MM.1S (cell line): ENCODE data around the gene C15orf39.

ENCODE experiments used
- DNase-seq: peaks from one replicate; pipeline ENCODE4 v3.0.0-alpha.2; 2015
- H2AFZ ChIP-seq: fragments of 300-600 bp; sonication (generic); 2 replicates; pipeline ENCODE4 v1.6.0; 2016; ENCODE audit warnings: antibody characterized with exemption, low read length
- H3F3A ChIP-seq: fragments of 300-600 bp; sonication (generic); 2 replicates; pipeline ENCODE4 v1.6.1; 2016; ENCODE audit warnings: mild to moderate bottlenecking, antibody characterized with exemption, low read length, moderate library complexity, mixed read lengths; ENCODE audit not compliant: insufficient read depth
- H3K27ac ChIP-seq: fragments of 300-600 bp; sonication (generic); 2 replicates; pipeline ENCODE4 v1.5.1; 2016; ENCODE audit warnings: mild to moderate bottlenecking, low read length
- H3K27me3 ChIP-seq: fragments of 300-600 bp; sonication (generic); replicated peaks from 2 replicates; pipeline ENCODE4 v1.6.0; 2016; ENCODE audit warnings: low read length; ENCODE audit not compliant: insufficient read depth
- H3K36me3 ChIP-seq: fragments of 300-600 bp; sonication (generic); replicated peaks from 2 replicates; pipeline ENCODE4 v1.6.1; 2016; ENCODE audit warnings: mild to moderate bottlenecking, low read length, mixed read lengths; ENCODE audit not compliant: insufficient read depth
- H3K4me1 ChIP-seq: fragments of 300-600 bp; sonication (generic); 2 replicates; pipeline ENCODE4 v1.6.1; 2016; ENCODE audit warnings: low read length, mixed read lengths
- H3K4me2 ChIP-seq: fragments of 300-600 bp; sonication (generic); 2 replicates; pipeline ENCODE4 v1.6.0; 2016; ENCODE audit warnings: low read depth, low read length
- H3K4me3 ChIP-seq: fragments of 300-600 bp; sonication (generic); 2 replicates; pipeline ENCODE4 v1.5.1; 2016; ENCODE audit warnings: low read length, mixed read lengths
- H3K79me2 ChIP-seq: fragments of 300-600 bp; sonication (generic); 2 replicates; pipeline ENCODE4 v1.6.1; 2016; ENCODE audit warnings: mixed run types, low read length, mixed read lengths
- H3K9ac ChIP-seq: fragments of 300-600 bp; sonication (generic); 2 replicates; pipeline ENCODE4 v1.6.1; 2016; ENCODE audit warnings: low read length, mixed read lengths
- H3K9me2 ChIP-seq: fragments of 300-600 bp; sonication (generic); replicated peaks from 2 replicates; pipeline ENCODE4 v1.6.1; 2016; ENCODE audit warnings: mild to moderate bottlenecking, low read length, mixed read lengths; ENCODE audit not compliant: insufficient read depth
- H3K9me3 ChIP-seq: fragments of 300-600 bp; sonication (generic); replicated peaks from 2 replicates; pipeline ENCODE4 v1.6.1; 2016; ENCODE audit warnings: mild to moderate bottlenecking, low read length, mixed read lengths; ENCODE audit not compliant: insufficient read depth
- H4K20me1 ChIP-seq: fragments of 300-600 bp; sonication (generic); 2 replicates; pipeline ENCODE4 v1.6.1; 2016; ENCODE audit warnings: mild to moderate bottlenecking, low read length, moderate library complexity, mixed read lengths; ENCODE audit not compliant: insufficient read depth
- CTCF ChIP-seq: fragments of 300-600 bp; sonication (generic); IDR thresholded peaks from 2 replicates; pipeline ENCODE4 v1.5.1; 2016; ENCODE audit warnings: antibody characterized with exemption, low read length, mixed read lengths
- EZH2 ChIP-seq: fragments of 300-600 bp; sonication (generic); optimal IDR thresholded peaks from 2 replicates; pipeline ENCODE3; 2017; ENCODE audit warnings: low read depth, mild to moderate bottlenecking, antibody characterized with exemption, low read length, mixed read lengths
- EZH2phosphoT487 ChIP-seq: fragments of 300-600 bp; sonication (generic); IDR thresholded peaks from 2 replicates; pipeline ENCODE4 v1.6.1; 2018; ENCODE audit warnings: antibody characterized with exemption, low read length

C15orf39 gene

GRCh38 chr15:75167588-75168350 is 33.9 kb upstream of the C15orf39 start:
- Histone ChIP-seq H3K4me2 (no peak overlapping the region), H2AFZ (no peak overlapping the region), H3K27me3 (no peaks in the 10 kb centered on the region), H3K9ac (no peak overlapping the region), H3K4me1 (0 out of 2 replicates have a peak, but pooled peaks cover 3% of the 10 kb centered on the region), H3K27ac (no peak overlapping the region), H3K36me3 (no peaks in the 10 kb centered on the region), H4K20me1 (no peaks in the 10 kb centered on the region), H3K9me2 (no peaks in the 10 kb centered on the region), H3K9me3 (no peaks in the 10 kb centered on the region), H3K4me3 (no peak overlapping the region), H3K79me2 (no peaks in the 10 kb centered on the region), H3F3A (no peaks in the 10 kb centered on the region)
- TF ChIP-seq EZH2 (no peak), EZH2phosphoT487 (no peak), CTCF (no peak)
- DNase-seq = no peak

- Histone ChIP-seq H3K36me3 (no peaks in the 10 kb centered on the region), H3K9me3 (no peaks in the 10 kb centered on the region), H3K9ac (no peak overlapping the region), H3K4me2 (no peak overlapping the region), H3K4me1 (0 out of 2 replicates have a peak, but pooled peaks cover 3% of the 10 kb centered on the region), H3F3A (no peaks in the 10 kb centered on the region), H3K9me2 (no peaks in the 10 kb centered on the region), H3K27ac (no peak overlapping the region), H3K27me3 (no peaks in the 10 kb centered on the region), H3K79me2 (no peaks in the 10 kb centered on the region), H3K4me3 (no peak overlapping the region), H4K20me1 (no peaks in the 10 kb centered on the region), H2AFZ (no peak overlapping the region)
- no peak for DNase-seq
- TF ChIP-seq EZH2 = no peak
- TF ChIP-seq EZH2phosphoT487 = no peak
- TF ChIP-seq CTCF = no peak
These were observed 33.3 kb upstream of the C15orf39 start for GRCh38 chr15:75168374-75168773.

- Histone ChIP-seq H3K36me3 (no peaks in the 10 kb centered on the region), H3K4me1 (0 out of 2 replicates have a peak, but pooled peaks cover 3% of the 10 kb centered on the region), H3K9me3 (no peaks in the 10 kb centered on the region), H3F3A (no peaks in the 10 kb centered on the region), H3K27ac (no peak overlapping the region), H4K20me1 (no peaks in the 10 kb centered on the region), H3K79me2 (no peaks in the 10 kb centered on the region), H3K27me3 (no peaks in the 10 kb centered on the region), H2AFZ (no peak overlapping the region), H3K4me2 (no peak overlapping the region), H3K4me3 (no peak overlapping the region), H3K9me2 (no peaks in the 10 kb centered on the region), H3K9ac (no peak overlapping the region)
- no peak for DNase-seq
- TF ChIP-seq CTCF (no peak), EZH2phosphoT487 (no peak), EZH2 (no peak)
These were observed 31.5 kb upstream of the C15orf39 start for GRCh38 chr15:75170203-75170602.
